HG02840 (cell line): ENCODE data around the gene ANKRD12.

Experiments
- ATAC-seq: cut with Tn5 transposase; IDR thresholded peaks from one replicate; pipeline ENCODE4 v1.9.1; 2021; ENCODE audit warnings: mild to moderate bottlenecking, moderate library complexity, moderate number of reproducible peaks; ENCODE audit not compliant: unreplicated experiment, low FRiP score

Gene ANKRD12

DNA sequence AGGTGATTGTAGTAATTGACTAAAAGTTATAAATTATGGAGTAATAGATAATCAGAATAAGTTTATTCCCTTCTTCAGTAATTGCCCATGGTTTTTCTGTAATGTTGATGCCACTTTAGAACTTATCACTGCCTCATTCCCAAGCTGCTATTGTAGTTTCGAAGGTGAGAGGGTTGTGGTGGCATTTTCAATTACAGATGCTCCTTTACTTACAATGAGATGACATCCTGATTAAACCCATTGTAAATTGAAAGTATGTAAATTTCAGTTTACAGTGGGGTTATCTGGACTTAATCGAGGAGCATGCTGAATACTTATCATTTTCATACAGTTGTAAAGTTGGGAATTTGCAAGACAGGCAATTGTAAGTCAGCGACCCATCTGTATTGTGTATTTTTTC is 31.2 kb upstream of the ANKRD12 start:
- no peak for ATAC-seq

DNA sequence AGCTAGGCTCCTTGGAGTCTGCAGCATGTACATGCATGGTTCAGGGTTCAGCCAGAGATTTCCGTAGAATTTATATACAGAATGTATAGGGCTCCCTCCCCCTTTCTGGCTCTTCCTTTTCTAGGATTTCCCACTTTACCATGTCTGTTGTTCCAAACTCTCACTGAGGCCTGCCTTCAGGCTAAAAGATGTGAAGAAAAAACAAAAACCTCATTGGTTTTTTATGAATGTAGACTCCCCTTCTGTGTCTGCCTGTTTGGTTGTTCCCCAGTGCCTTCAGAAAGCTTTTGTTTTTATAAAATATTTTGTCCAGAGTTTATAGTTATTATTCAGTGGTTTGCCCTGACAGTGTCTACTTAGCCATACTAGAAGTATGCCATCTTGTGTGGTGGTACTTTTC is 30.5 kb upstream of the ANKRD12 start:
- ATAC-seq = no peak

DNA sequence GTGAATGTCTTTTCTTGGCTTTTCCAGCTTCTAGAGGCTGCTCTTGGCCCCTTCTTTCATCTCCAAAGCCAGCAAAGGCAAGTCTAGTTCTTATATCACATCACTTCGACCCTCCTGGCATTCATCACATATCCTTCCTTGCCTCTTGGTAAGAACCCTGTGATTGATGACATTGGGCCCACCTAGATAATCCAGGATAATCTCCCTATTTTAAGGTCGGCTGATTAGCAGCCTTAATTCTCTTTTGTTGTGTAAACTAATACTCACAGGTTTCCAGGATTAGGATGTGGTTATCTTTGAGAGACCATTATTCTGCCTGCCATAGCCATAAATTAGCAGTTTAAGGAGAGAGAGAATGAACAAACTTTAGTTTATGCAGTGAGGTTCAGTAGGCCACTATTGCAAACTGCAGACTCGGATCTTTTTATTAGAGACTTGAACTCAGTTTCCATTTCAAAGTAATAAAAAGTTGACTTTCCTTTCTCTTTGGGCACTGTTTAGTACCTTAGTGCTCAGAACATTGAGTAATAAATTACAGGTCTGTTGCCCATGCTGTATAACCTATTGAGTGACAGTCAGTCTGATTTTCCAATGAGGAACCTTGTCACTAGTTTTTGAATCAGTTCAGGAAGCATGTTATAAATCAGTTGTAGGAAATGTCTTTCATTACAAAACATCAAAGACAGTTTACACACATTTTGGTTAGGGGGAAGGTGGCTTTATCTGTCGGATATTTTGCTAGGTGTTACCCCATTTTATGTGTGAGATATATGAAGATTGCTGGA is 29.6 kb upstream of the ANKRD12 start:
- ATAC-seq = no peak

DNA sequence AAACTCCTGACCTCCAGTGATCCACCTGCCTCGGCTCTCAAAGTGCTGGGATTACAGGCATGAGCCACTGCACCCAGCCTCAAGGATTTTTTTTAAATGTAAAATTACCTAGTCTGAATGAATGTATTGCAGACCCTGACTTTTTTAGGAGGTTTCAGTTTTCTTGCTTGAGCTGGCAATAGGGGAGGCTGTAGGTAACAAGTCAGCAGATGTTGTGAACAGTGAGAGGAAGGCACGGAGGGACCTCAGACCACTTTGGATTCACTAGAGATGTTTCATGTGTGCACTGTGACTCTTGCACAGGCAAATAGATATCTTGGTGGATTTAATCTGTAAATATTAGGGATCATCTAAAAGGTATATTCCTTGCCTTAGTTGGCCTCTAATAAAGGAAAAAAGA is 27.7 kb upstream of the ANKRD12 start:
- no peak for ATAC-seq

DNA sequence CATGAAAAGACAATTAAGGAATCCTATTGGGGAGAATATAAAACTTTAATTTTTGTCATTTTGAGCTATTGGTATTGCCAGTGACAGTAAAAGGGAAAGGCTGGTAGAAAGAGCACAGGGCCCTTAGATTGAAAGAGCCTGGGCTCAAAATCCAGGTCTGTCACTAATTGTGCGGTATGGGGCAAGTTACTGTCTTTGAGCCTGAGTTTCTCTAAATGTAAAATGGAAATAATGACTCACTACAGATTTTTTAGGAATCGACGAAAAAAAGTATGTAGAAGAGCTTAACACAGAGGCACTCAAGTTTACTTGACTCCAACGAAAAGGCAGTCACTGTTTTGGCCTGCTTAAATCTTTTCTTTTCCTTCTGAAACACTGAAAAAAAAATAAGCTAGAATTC is 27.1 kb upstream of the ANKRD12 start:
- ATAC-seq = no peak

DNA sequence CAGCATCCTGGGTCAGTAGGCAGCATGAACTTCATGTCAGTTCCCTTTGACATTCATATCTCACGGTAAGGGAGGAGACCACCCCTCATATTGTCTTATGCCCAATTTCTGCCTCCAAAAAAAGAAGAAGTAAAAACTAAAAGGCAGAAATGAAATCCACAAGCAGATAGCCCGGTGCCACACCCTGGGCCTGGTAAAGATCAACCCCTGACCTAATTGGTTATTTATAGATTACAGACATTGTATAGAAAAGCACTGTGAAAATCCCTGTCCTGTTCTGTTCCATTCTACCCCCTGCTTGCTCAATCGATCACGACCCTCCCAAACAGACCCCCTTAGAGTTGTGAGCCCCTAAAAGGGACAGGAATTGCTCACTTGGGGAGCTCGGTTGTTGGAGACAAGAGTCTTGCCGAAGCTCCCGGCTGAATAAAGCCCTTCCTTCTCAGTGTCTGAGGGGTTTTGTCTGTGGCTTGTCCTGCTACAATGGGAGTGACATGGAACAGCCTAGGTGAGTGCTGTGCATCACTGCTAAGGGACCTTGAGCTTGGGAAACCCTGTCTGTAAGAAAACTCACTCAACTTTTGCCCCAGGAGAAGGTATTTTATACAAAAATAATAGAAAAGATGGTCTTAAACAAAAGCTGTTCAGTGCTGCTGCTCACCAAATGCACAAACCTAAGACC is 23.0 kb upstream of the ANKRD12 start:
- no peak for ATAC-seq

DNA sequence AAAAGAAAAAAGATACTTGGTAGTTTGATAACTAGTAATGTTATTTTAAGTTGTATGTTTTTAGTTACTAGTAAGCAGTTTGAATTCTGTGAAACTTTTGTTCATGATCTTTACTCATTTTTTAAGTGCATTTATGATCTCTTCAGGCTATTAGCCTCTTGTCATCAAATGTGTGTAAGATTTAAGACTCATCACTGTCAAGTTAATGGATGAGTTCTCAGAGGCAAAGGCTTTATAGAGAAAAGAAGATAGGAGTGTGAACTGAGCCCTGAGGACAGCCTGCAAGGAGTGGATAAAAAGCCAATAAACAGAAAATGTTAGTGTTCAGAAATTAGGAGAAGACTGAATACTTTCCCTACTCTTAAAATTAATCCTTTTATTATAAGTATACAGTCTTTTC is 20.6 kb upstream of the ANKRD12 start:
- no peak for ATAC-seq

DNA sequence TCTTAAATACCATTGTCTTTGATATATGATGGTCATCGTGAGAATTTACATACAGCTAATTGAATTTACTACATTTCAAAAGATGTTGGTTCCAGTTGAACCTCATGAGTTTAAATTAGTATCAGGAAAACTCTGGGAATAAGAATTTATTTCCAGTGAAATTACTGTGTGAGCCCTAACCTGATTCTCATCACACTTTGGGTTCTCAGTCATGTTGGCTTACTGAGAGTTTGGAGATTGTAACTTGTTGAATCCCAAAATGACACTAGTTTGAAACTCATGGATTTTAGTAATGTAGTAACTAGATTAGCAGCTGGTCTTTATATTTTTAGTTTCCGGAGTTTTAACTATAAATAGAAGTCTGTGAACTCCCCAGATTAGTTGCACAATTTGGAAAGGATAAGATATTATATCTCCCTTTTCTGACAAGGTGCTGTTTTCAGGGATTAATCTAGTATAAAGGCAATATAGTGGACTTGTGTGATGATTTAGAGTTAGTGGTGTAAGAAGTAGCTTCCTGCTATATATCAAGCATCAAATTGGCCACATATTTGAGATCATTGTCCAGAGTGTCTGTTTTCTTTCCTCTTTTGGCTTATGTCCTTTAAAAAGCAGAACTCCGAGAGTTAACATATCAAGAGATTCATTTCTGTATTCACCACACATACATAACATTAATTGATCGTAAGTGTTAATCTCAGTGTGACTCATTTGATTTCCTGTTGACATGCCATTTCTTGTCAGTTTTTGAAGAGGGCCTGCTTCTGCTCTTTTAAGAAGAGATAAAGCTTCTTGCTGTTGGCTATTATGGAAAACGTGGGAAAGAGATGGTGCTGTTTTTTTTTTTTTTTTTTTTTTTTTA is 18.4 kb upstream of the ANKRD12 start:
- no peak for ATAC-seq

DNA sequence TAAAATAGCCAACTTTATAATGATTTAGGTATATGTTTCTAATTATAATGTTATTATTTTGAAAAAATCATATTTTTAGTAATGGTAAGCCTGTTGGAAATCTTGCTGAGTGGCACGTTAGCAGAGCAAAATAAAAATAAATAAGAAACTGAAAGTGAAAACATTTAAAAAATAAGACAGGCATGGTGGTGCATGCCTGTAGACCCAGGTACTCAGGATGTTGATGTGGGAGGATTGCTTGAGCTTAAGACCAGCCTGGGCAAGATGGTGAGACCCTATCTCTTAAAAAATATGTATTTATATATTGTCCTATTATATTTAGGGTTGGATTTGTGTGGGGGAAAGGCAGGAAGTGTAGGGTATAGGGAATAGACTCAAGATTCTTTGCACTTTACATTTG is 15.8 kb upstream of the ANKRD12 start:
- no peak for ATAC-seq

DNA sequence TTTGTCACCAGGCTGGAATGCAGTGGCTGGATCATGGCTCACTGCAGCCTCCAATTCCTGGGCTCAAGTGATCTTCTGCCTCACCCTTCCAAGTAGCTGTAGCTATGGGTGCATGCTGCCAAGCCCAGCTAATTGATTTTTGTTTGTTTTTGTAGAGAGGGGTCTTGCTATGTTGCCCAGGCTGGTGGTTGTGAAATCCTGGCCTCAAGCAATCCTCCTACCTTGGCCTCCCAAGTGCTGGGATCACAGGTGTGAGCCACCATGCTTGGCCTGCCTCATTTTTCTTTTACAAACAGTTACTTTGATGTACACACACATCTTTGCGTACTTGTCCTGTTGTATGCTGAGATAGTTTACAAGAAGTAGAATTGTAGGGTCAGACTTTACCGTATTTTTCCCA is 13.1 kb upstream of the ANKRD12 start:
- no peak for ATAC-seq

DNA sequence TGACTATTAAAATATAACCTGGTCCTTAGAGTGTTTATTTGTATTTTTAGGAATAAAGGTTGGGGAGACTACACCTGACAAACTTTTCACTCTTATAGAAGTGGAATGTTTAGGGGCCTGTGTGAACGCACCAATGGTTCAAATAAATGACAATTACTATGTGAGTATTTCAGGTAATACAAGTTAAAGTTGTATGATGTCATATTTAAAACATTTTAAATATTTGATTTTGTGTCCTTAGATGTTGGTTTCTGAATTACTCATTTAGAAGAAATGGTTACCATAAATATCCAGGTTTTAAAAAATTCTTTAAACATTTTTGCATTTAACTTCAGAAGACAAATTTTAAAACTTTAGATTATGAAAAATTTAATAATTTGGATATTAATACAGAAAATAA is 11.8 kb upstream of the ANKRD12 start:
- ATAC-seq = no peak

DNA sequence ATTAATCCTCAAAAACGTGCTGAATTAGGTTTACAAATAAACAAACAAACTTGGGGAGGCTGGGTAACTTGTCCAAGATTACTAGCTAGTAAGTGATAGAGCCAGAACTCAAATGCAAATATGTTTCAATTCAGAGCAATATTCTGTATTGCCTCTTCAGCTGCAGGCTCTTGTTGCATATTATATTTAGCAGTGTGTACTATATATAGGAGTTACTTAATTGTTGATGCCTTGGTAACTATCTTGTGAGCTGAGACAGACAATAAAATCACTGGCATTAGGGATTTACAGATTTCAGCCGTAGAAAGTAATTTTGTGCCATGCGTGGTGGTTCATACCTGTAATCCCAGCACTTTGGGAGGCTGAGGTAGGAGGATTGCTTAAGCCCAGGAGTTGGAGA is 10.2 kb upstream of the ANKRD12 start:
- no peak for ATAC-seq

DNA sequence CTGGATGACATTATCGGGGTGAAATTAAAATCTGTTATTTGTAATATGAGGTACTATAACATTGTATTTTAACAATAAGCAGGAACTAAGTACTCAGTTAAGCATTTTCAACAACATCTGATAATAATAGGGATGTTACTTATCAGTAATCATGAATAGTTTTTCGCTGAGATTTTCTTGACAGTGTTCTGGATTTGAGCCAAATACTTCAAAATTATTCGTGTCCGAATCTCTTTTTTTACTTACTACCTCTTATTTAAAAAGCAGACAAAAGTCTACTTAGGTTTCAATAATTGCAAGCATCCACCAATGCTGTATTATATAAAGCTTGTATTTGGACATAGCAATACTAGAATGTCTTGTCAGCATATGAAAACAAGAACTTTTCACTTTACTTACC is 6.4 kb upstream of the ANKRD12 start:
- no peak for ATAC-seq

DNA sequence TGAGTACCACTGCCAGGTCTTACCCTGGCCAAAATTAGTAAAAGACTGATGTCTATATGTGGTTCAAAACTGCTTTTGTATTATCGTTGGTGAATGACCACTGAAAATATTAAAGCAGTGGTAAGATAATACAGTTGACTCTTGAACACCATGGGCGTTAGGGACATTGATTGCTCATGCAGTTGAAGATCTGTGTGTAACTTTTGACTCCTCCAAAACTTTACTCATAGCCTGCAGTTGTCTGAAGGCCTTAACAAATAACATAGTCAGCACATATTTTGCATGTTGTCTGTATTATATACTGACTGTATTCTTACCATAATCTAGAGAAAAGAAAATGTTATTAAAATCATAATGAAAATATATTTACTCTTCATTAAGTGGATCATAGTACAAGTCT is 5.8 kb upstream of the ANKRD12 start:
- no peak for ATAC-seq

DNA sequence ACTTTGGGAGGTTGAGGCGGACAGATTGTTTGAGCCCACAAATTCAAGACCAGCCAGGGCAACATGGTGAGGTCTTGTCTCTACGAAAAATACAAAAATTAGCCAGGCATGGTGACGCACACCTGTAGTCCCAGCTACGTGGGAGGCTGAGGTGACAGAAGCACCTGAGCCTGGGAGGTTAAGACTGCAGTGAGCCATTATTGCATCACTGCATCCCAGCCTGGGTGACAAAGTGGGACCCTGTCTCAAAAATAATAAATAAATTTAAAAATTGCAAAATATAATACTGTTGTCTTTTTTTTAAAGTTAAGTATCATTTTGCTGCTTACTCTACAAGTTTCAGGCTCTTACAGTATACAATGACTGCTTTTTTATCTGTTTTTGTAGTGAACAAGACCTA is 4.0 kb upstream of the ANKRD12 start:
- ATAC-seq = no peak

DNA sequence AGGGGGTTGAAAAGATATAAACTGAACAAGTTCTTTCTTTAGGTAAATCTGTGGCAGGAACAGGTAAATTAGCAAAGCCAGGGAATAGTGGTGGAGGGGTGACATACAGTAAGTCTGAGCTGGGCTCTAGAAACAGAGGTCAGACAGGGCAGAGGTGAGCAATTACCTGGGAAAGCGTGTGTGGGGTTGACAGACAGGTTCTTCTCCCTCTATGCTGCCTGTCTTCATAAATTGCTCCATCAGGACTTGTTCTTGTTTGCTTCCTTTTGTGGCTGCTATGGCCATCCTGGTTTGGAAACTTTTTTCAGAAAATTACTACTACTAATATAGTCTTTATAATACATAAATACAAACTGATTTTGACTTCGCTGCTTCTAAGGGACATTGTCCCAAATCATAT is 3.4 kb upstream of the ANKRD12 start:
- no peak for ATAC-seq

DNA sequence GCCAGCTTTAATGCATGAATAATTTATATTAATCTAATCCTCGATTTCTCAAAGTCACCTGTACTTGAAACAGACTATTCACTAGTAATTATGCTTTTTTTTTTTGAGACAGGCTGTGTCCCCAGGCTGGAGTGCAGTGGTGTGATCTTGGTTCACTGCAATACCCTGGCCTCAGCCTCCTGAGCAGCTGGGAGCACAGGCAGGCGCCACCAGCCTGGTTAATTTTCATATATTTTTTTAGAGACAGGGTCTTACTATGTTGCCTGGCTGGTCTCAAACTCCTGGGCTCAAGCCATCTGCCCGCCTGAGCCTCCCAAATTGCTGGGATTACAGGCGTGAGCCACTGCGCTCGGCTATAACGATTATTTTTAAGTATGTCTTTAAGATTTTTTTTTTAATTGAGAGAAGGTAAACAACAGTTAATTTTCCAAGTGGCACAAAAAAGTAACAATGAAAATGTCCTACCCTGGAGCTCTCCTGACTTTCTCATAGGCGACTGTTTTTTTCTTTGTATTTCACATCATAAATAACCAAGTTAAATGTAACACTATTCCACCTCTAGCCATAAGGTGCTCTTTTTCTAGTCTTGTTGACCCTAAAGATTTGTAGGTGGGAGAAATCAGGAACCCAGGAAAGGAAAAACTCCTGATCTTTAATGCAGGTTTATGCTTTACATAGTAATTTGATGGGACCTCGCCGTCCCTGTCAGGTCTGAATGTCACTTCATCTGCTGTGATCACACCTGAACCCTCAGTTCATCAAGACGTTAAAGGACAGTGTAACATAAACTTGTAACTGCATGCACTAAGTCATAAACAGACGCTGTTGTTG is 1.3 kb upstream of the ANKRD12 start:
- ATAC-seq = no peak

DNA sequence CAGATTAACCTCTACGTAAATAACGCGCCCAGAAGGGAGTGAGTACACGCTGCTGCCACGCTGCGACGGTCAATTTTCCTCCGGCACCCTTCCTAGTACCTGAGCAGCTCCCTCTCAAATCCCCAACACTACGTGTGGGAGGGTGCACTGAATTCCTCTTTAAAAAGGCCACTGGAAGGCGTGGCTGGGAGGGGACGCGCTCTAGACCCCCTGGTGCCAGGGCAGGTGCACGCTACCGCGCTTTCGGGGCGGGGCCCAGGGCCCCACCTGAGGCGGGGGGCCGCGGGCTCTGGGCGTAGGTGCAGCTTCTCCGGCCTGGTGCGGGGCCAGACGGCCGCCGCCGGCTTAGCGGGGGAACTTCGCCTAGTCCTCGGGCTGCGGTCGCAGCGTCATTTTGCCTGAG is 668 bp upstream of the ANKRD12 start:
- ATAC-seq = peak; percentile 9

DNA sequence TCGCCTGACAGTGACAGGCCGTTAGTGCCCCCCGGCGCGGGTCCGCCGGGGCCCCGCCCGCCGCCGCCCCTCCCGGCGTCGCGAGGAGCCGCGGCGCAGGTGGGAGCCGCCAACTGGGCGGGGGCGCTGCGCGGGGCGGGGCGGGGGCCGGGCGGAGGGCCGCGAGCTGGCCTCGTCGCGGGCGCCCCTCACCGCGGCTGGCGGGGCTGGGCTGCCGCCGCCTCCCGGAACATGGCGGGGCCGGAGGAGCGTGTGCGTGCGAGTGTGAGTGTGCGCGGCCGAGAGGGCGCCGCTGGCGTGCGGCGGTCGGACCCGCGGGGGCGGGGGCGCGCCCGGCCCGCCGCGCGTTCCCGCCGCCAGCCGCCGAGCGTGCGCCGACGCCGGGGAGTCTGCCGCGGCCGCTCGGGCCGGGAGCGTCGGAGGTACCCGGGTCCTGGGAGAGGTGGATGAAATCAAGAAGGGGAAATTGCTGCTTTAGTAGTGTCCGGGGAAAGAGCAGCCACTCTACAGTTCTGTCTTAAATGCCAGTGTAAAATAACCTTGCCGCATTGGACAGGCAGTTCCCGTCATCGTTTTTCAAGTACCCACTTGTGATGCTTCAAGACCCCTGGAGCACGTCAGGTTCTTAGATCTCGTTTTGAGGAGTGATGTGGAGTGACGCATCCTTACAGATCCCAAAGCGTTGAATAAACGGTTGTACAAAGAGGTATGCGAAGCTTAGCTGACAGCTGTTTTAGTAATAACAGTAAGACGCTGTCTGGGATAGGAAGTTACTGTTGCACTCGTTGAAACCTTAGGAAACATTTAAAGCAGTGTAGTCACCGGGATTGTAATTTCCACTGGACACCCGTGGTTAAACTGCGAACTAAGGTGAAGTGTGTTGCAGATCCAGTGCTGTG is 836 bp downstream of the ANKRD12 start:
- ATAC-seq = peak; percentile 25
